ENCODE results near the gene TCP11. TPM values are rescaled to one million over a fixed set of nuclear protein-coding genes. Genes with fewer than 3 reads are reported as not detected.

Gene TCP11
- total RNA-seq, 1 experiment from 2014 or later: not detected

DNA sequence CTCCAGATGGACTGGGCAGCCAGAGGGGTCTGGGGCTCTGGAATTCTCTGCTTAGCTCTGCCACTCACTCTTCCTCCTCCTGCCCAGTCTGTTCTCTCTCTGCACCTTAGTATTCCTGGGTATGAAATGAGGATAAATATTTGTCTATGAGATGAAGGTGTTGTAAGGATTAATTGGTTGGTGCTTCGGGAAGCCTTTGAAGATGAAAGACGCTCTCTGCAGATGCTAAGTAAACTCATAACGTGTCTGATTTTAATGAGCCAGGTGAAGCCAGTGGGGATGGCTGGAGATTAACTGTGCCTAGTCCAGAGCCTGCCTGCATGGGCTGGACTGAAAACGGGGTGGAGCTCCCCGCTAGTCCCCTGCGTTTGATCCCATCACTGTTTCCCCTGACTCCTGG is 23.1 kb upstream of the TCP11 start:
- Histone ChIP-seq H3K56ac (ENCODE audit: insufficient read length, low read depth, low read length) (no peak overlapping the region), H2BK120ac (ENCODE audit: low read depth, low read length, poor library complexity, severe bottlenecking) (no peak overlapping the region), H3K27me3 (ENCODE audit: insufficient read depth, low read length) (no peaks in the 10 kb centered on the region), H3K18ac (ENCODE audit: insufficient read length, low read depth, low read length) (no peak overlapping the region), H2AFZ (ENCODE audit: low read length) (no peak overlapping the region), H2BK5ac (ENCODE audit: insufficient read length, low read length) (no peak overlapping the region), H3K79me1 (ENCODE audit: insufficient read depth, low read depth, low read length, poor library complexity, severe bottlenecking) (no peaks in the 10 kb centered on the region), H3K9me3 (ENCODE audit: control insufficient read depth, low read depth, low read length) (no peaks in the 10 kb centered on the region), H4K20me1 (ENCODE audit: control insufficient read depth, insufficient read depth, insufficient read length) (no peaks in the 10 kb centered on the region), H2BK20ac (ENCODE audit: low read depth, low read length, poor library complexity, severe bottlenecking) (no peak overlapping the region), H3K79me2 (ENCODE audit: insufficient read depth, low read length) (no peaks in the 10 kb centered on the region), H2AK5ac (ENCODE audit: insufficient read length, low read length) (no peak overlapping the region), H3K9ac (ENCODE audit: extremely low read depth, insufficient read length, low read length) (no peak overlapping the region), H3K4ac (ENCODE audit: low read depth, low read length) (no peak overlapping the region), H3K27ac (ENCODE audit: insufficient read length, low read depth, low read length) (no peak overlapping the region), H3K23ac (ENCODE audit: insufficient read length, low read depth, low read length) (no peak overlapping the region), H4K8ac (replicated peaks; ENCODE audit: insufficient read length, low read depth, low read length) (no peak overlapping the region), H4K5ac (ENCODE audit: insufficient read length, low read depth, low read length) (no peak overlapping the region), H3K23me2 (ENCODE audit: insufficient read length, low read depth, low read length, poor library complexity, severe bottlenecking) (no peaks in the 10 kb centered on the region), H4K91ac (ENCODE audit: insufficient read length, low read depth, low read length) (no peak overlapping the region), H3K14ac (ENCODE audit: insufficient read depth, low read length) (no peak overlapping the region), H3T11ph (ENCODE audit: low read length) (no peak overlapping the region), H2BK15ac (ENCODE audit: low read depth, low read length) (no peak overlapping the region), H3K4me1 (ENCODE audit: insufficient read depth, low read length) (no peaks in the 10 kb centered on the region), H3K4me2 (ENCODE audit: insufficient read depth, insufficient read length, low read length) (no peak overlapping the region), H2BK12ac (ENCODE audit: insufficient read length, low read depth, low read length) (no peak overlapping the region)
- no peak for DNase-seq
- no CpG with 5 or more reads among the region's 6 CpGs for WGBS (ENCODE audit: extremely low coverage, insufficient read length, low lambda C conversion rate)
- peaks cover 41% of the 10 kb centered on the region for H3K27me3 Mint-ChIP-seq (ENCODE audit: low read depth)
- no peak overlapping the region for H3K4me3 Mint-ChIP-seq
- TF ChIP-seq, protein P1, sequence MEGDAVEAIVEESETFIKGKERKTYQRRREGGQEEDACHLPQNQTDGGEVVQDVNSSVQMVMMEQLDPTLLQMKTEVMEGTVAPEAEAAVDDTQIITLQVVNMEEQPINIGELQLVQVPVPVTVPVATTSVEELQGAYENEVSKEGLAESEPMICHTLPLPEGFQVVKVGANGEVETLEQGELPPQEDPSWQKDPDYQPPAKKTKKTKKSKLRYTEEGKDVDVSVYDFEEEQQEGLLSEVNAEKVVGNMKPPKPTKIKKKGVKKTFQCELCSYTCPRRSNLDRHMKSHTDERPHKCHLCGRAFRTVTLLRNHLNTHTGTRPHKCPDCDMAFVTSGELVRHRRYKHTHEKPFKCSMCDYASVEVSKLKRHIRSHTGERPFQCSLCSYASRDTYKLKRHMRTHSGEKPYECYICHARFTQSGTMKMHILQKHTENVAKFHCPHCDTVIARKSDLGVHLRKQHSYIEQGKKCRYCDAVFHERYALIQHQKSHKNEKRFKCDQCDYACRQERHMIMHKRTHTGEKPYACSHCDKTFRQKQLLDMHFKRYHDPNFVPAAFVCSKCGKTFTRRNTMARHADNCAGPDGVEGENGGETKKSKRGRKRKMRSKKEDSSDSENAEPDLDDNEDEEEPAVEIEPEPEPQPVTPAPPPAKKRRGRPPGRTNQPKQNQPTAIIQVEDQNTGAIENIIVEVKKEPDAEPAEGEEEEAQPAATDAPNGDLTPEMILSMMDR (conservative IDR thresholded peaks at IDR 0.05): no peak
- H3K4me1 Mint-ChIP-seq: peaks cover 13% of the 10 kb centered on the region in 2 experiments; a peak in 3 of 4 replicates
- H3K36me3 Mint-ChIP-seq (ENCODE audit: insufficient read depth in 1 of 3, low read depth in 3 of 3): 0 out of 7 replicates have a peak, but pooled peaks cover 0 to under 1% (median 0%) of the 10 kb centered on the region in 3 experiments
- peaks cover under 1% of the 10 kb centered on the region in 2 experiments; a peak in 2 of 5 replicates for H3K9me3 Mint-ChIP-seq
- H3K27ac Mint-ChIP-seq: no peak overlapping the region
